Measurements from ENCODE around the gene ACTC1.
"Not testable (repeated sequence)": the region's sequence is repeated elsewhere in the genome, so short reads cannot be mapped to it uniquely, and the experiment has no call there.

The ACTC1 gene

GRCh38 chr15:34795267-34796081 lies at the start of gene ACTC1:
Gene ACTC1, minus strand, starts transcription at chr15:34795549. Its CDS starts 741 bp downstream, at chr15:34794808.
- H3K4me3 ChIP-seq (ENCODE audit: low read depth, low read length), result peak within 1 kb of the TSS; percentile 27

DNA sequence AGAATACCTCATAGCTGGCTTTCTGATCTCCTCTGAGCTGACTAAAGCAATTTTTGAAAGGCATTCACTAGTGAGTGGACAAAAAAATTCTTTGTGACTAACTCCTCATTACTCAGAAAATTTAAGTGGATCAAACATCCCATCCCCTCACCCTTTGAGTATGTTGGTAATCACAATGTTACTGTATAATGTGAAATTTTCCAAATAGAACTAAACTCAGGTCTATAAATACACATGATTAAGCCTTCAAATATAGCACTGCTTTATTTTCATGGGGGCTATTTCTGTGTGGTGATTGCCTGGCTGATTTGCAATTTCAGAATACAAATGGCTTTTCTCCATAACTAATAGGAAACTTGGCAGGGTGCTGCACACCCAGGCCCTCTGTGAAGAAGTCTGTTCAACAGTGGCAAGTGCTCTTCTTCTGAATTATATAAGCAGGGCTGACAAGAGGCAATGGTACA lies 45.9 kb upstream of the ACTC1 start:
- H3K4me3 ChIP-seq (ENCODE audit: low read depth, low read length), result no peak overlapping the region

DNA sequence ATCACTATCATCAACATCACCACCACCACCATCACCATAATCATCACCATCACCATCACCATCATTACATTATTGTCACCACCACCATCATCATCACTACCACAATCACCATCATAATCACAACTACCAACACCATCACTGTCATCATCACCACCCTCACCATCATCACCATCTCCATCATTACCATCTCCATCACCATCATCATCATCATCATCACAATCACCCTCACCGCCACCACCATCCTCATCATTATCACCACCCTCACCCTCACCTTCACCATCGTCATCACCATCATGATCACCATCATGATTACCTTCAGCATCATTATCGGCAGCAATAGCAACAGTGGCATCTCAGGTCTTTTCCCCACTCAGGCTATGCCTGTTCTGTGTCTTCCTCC lies 42.9 kb upstream of the ACTC1 start:
- H3K4me3 ChIP-seq (ENCODE audit: low read depth, low read length), result no peak overlapping the region

GRCh38 chr15:34837246-34838016 lies 42.1 kb upstream of the ACTC1 start:
- H3K4me3 ChIP-seq (ENCODE audit: low read depth, low read length), result no peak overlapping the region

- H3K4me3 ChIP-seq (ENCODE audit: low read depth, low read length), result no peak overlapping the region
Measured at GRCh38 chr15:34828145-34828911, 33.0 kb upstream of the ACTC1 start.

- H3K4me3 ChIP-seq (ENCODE audit: low read depth, low read length), result no peak overlapping the region
Measured at GRCh38 chr15:34821831-34822230, 26.5 kb upstream of the ACTC1 start.

DNA sequence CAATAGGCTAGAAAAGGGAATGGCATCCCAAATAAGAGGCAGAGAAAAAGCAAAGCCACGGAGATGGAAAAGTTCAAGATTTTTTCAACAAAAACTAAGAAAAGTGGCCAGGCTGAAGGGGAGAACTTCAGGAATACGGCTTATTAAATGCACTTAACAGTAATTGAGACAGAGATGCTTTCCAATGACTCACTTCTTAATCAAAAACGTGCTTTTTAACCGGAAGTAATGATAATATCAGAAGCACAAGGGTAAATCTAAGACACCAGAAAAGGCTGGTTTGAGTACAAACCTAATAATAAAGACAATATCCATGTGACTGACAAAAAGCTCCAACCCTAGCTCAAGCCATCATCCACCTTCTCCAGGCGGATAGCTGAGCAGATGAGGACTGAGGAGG lies 24.8 kb upstream of the ACTC1 start:
- H3K4me3 ChIP-seq (ENCODE audit: low read depth, low read length), result no peak overlapping the region

- H3K4me3 ChIP-seq (ENCODE audit: low read depth, low read length), result no peak overlapping the region
Measured at GRCh38 chr15:34818526-34818925, 23.2 kb upstream of the ACTC1 start.

GRCh38 chr15:34815836-34816235 lies 20.5 kb upstream of the ACTC1 start:
- no peak overlapping the region for H3K4me3 ChIP-seq (ENCODE audit: low read depth, low read length)

DNA sequence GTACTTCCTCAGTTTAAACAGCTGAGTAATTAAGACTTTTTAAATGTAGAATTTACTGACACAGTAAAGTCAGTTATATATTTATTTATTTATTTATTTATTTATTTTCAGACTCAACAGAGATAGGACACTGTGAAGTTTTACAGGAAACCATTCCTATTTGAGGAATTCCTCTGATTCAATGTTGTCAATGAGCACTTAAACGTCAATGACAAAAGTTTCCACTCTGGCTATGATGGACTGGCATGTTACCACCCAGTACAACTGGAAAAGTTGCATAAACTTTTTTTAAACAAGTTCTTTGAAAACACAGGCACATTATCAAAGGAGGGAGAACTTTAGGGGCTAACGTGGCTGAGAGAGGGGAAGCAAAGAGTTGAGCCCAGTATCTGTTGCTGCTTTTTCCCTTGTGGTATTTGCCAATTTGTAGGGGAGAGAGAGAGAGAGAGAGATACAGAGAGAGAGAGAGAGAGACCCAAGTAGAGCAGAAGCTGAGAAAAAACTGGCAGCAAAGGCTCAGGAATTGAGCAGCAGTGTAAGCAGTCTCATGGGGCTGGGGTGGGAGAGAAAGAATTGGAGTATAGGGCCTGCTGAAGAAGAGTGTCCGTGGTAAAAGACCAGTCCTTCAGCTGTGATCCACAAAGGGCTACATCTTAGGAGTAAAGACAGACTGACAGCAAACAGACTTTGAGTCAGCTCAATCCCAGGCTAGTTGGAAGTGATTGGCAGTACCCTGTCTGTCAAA lies 18.3 kb upstream of the ACTC1 start:
- no peak overlapping the region for H3K4me3 ChIP-seq (ENCODE audit: low read depth, low read length)

GRCh38 chr15:34812868-34813365 lies 17.6 kb upstream of the ACTC1 start:
- H3K4me3 ChIP-seq (ENCODE audit: low read depth, low read length), result not testable (repeated sequence)

DNA sequence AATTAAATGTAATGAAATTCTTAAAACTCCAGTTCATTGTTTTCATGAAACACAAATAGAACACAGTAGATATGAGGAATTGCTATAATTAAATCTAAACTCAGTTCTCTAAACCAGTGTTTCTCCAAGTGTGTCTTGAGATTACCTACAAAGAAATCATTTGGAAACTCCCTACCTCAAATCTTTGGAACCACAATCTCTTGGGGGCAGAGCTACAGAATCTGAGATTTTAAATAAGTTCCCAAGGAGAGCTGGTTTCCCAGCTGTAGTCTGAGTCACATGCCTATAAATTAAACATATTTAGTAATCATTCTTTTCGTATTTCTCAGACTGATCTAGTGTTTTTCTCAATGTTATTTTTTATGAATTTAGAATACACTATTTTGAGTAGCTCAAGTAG lies 17.0 kb upstream of the ACTC1 start:
- H3K4me3 ChIP-seq (ENCODE audit: low read depth, low read length), result no peak overlapping the region

GRCh38 chr15:34810443-34811129 lies 15.2 kb upstream of the ACTC1 start:
- no peak overlapping the region for H3K4me3 ChIP-seq (ENCODE audit: low read depth, low read length)

DNA sequence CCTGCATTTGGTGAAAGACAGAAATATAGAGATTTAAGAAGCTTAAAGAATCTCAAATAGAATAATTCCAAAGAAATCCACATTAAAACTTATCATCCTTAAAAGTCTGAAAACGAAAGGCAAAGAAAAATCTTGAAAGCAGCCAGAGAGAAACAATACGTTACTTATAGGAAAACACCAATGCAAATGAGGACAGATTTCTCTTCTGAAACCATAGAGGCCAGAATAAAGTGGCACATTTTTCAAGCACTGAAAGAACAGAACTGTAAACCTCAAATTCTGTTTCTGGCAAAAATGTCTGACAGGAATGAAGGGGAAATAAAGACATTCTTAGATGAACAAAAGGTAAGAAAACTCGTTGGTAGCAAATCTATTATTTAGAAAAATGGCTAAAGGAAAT lies 13.8 kb upstream of the ACTC1 start:
- H3K4me3 ChIP-seq (ENCODE audit: low read depth, low read length), result no peak overlapping the region

GRCh38 chr15:34808016-34808415 lies 12.7 kb upstream of the ACTC1 start:
- no peak overlapping the region for H3K4me3 ChIP-seq (ENCODE audit: low read depth, low read length)

DNA sequence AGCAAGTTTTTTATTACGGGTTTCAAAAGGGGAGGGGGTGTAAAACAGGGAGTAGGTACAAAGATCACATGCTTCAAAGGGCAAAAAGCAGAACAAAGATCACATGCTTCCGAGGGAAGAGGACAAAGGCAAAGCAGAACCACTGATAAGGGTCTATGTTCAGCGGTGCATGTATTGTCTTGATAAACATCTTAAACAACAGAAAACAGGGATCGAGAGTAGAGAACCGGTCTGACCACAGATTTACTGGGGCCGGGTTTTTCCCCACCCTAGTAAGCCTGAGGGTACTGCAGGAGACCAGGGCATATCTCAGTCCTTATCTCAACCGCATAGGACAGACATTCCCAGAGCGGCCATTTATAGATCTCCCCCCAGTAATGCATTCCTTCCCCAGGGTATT lies 11.9 kb upstream of the ACTC1 start:
- not testable (repeated sequence) for H3K4me3 ChIP-seq (ENCODE audit: low read depth, low read length)

- H3K4me3 ChIP-seq (ENCODE audit: low read depth, low read length), result no peak overlapping the region
Measured at GRCh38 chr15:34804776-34805175, 9.4 kb upstream of the ACTC1 start.

DNA sequence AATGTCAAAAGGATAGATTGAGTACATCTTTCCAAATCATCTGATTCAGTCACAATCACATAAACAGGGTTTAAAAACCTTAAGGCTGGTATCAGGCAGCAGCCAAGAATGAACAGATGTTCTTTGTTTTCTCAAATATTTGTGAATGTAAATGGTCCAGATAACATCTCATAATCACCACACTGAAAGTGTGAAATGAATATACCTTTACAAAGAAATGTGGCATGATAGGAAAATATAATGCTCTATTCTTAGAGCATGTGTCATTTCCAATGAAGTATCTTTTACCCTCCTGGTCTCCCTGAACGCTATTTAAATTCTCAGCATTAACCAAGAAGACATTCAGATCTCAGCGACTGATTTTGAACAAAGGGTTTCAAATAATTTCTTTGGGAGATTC lies 8.8 kb upstream of the ACTC1 start:
- H3K4me3 ChIP-seq (ENCODE audit: low read depth, low read length), result no peak overlapping the region

- H3K4me3 ChIP-seq (ENCODE audit: low read depth, low read length), result no peak overlapping the region
Measured at GRCh38 chr15:34802803-34803750, 7.7 kb upstream of the ACTC1 start.
